ENCODE results near the gene UGT1A9. TPM values are rescaled to one million over a fixed set of nuclear protein-coding genes. Genes with fewer than 3 reads are reported as not detected.

The UGT1A9 gene
- total RNA-seq = not detected in 2 replicates

DNA sequence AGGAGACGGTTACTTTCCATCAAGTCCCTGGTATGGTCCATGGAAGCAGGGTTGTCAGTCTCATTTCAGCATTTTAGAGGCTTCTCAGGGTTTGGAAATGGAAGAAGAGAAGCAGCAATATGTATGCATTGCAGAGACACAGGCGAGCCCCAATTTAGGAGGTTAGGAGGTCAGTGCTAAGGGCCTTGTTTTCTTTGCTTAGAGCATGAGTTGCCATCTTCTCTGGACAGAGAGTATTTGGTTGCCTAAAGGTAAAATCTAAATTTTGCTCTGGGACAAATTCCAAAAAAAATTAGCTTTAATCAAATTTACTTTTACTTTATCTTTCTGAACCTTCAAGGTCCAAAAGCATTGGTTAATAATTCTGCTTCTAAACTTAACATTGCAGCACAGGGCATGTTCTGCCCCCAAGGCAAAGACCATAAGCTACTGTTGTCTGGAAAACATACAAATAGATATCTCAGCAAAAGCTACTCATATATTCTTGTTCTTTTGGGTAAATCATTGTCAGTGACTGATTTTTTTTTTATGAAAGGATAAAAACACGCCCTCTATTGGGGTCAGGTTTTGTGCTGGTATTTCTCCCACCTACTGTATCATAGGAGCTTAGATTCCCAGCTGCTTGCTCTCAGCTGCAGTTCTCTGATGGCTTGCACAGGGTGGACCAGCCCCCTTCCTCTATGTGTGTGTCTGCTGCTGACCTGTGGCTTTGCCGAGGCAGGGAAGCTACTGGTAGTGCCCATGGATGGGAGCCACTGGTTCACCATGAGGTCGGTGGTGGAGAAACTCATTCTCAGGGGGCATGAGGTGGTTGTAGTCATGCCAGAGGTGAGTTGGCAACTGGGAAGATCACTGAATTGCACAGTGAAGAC is at the start of gene UGT1A9:
UGT1A9 (plus strand) TSS at position 609 of the 872 bp plus-strand sequence; CDS start at position 646, 37 bp downstream.

DNA sequence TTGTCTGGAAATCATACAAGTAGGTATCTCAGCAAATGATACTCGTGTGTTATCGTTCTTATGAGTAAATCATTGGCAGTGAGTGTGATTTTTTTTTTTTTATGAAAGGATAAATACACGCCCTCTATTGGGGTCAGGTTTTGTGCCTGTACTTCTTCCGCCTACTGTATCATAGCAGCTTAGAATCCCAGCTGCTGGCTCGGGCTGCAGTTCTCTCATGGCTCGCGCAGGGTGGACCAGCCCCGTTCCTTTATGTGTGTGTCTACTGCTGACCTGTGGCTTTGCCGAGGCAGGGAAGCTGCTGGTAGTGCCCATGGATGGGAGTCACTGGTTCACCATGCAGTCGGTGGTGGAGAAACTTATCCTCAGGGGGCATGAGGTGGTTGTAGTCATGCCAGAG is 35.4 kb upstream of the UGT1A9 start, which contains the start of gene UGT1A10:
UGT1A10 (plus strand) TSS at position 143 of the 400 bp plus-strand sequence; CDS start at position 218, 75 bp downstream.

DNA sequence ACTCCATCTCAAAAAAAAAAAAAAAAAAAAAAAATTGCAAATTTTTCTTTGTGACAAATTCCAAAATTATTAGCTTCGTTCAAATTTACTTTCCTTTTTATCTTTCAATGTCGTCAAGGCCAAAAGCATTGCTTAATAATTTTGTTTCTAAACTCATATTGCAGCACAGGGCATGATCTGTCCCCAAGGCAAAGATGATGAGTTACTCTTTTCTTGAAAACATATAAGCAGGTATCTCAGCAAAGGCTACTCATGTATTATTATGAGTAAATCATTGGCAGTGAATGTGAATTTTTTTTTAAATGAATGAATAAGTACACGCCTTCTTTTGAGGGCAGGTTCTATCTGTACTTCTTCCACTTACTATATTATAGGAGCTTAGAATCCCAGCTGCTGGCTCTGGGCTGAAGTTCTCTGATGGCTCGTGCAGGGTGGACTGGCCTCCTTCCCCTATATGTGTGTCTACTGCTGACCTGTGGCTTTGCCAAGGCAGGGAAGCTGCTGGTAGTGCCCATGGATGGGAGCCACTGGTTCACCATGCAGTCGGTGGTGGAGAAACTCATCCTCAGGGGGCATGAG is 9.9 kb downstream of the UGT1A9 start, which contains the start of gene UGT1A7:
UGT1A7 (plus strand) TSS at position 381 of the 579 bp plus-strand sequence; CDS start at position 418, 37 bp downstream.

DNA sequence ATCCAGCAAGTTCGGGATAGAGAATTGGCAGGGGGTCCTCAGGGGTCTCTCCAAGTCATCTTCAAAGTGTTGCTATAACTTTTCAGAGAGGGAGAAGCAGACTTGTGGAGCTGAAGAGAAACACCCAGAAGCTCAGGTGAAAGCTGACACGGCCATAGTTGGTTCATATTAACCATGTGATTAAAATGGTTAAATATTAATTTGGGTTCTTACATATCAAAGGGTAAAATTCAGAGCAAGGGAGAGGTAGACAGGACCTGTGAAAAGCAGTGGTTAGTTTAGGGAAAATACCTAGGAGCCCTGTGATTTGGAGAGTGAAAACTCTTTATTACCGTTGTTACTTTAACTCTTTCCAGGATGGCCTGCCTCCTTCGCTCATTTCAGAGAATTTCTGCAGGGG is 20.9 kb downstream of the UGT1A9 start, which contains the start of gene UGT1A6:
UGT1A6 (plus strand) TSS at position 243 of the 400 bp plus-strand sequence; CDS start at position 358, 115 bp downstream.

DNA sequence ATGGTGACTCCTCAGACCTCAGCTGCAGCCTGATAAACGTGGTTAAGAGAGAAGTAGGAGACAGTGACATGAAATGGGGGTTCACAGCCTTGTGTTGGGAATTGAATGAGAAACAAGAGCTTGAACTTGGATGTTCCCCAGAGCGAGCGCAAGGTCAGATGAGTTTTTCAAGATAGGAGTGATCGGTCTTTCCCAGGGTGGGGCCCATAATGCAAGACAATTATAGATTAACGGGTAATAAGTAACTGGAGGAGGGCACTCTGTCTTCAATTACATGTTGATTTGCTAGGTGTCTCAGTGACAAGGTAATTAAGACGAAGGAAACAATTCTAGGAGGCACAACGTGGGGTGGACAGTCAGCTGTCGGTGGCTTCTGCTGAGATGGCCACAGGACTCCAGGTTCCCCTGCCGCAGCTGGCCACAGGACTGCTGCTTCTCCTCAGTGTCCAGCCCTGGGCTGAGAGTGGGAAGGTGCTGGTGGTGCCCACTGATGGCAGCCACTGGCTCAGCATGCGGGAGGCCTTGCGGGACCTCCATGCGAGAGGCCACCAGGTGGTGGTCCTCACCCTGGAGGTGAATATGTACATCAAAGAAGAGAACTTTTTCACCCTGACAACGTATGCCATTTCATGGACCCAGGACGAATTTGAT is 41.0 kb downstream of the UGT1A9 start, which contains the start of gene UGT1A5:
UGT1A5 (plus strand) TSS at position 297 of the 651 bp plus-strand sequence; CDS start at position 382, 85 bp downstream.

DNA sequence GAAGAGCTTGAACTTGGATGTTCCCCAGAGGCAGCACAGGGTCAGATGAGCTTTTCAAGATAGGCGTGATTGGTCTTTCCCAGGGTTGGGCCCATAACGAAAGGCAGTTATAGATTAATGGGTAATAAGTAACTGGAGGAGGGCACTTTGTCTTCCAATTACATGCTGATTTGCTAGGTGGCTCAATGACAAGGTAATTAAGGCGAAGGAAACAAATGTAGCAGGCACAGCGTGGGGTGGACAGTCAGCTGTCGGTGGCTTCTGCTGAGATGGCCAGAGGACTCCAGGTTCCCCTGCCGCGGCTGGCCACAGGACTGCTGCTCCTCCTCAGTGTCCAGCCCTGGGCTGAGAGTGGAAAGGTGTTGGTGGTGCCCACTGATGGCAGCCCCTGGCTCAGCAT is 46.9 kb downstream of the UGT1A9 start, which contains the start of gene UGT1A4:
UGT1A4 (plus strand) TSS at position 185 of the 400 bp plus-strand sequence; CDS start at position 270, 85 bp downstream.

DNA sequence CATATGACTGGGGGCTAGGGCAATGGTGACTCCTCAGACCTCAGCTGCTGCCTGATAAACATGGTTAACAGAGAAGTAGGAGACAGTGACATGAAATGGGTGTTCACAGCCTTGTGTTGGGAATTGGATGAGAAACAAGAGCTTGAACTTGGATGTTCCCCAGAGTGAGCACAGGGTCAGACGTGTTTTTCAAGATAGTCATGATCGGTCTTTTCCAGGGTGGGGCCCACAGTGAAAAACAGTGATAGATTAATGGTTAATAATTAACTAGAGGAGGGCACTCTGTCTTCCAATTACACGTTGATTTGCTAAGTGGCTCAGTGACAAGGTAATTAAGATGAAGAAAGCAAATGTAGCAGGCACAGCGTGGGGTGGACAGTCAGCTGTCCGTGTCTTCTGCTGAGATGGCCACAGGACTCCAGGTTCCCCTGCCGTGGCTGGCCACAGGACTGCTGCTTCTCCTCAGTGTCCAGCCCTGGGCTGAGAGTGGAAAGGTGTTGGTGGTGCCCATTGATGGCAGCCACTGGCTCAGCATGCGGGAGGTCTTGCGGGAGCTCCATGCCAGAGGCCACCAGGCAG is 57.1 kb downstream of the UGT1A9 start, which contains the start of gene UGT1A3:
UGT1A3 (plus strand) TSS at position 320 of the 579 bp plus-strand sequence; CDS start at position 405, 85 bp downstream.

GRCh38 chr2:233760043-233760442 is 88.3 kb downstream of the UGT1A9 start, which contains the start of gene UGT1A1:
TSS of gene UGT1A1 (plus strand) at chr2:233760270. CDS start at chr2:233760288, 18 bp downstream.

GRCh38 chr2:233778030-233778429 is 106.3 kb downstream of the UGT1A9 start, which contains the start of gene MROH2A:
TSS of gene MROH2A (plus strand) at chr2:233778330. CDS start at chr2:233779359, 1,029 bp downstream.

Other genes with a start within 250 kb of the UGT1A9 start
- 17.5 and 25.1 TPM in 2 replicates for gene USP40, start 105.1 kb upstream of the UGT1A9 start, total RNA-seq
- gene UGT1A8, start 54.3 kb upstream of the UGT1A9 start, total RNA-seq = not detected in 2 replicates
- not detected in 2 replicates for gene UGT1A10, start 35.5 kb upstream of the UGT1A9 start, total RNA-seq
- not detected in 2 replicates for gene UGT1A7, start 10.0 kb downstream of the UGT1A9 start, total RNA-seq
- not detected in 2 replicates for gene UGT1A6, start 21.0 kb downstream of the UGT1A9 start, total RNA-seq
- not detected in 2 replicates for gene UGT1A5, start 41.0 kb downstream of the UGT1A9 start, total RNA-seq
- gene UGT1A4, start 46.8 kb downstream of the UGT1A9 start, total RNA-seq = not detected in 2 replicates
- not detected in 2 replicates for gene UGT1A3, start 57.1 kb downstream of the UGT1A9 start, total RNA-seq
- not detected in 2 replicates for gene UGT1A1, start 88.4 kb downstream of the UGT1A9 start, total RNA-seq
- gene MROH2A, start 106.4 kb downstream of the UGT1A9 start, total RNA-seq = not detected in 2 replicates
- gene HJURP, start 182.6 kb downstream of the UGT1A9 start, total RNA-seq = 1.8 and 4.9 TPM in 2 replicates
- gene TRPM8, start 245.5 kb downstream of the UGT1A9 start, total RNA-seq = 0.17 TPM in 1 of 2 replicates, not detected in the other

All from pericardium fibroblast (primary cell).